GM23248 (cell line): ENCODE data around the gene ZNRD2.

Experiments
- EZH2 ChIP-seq: fragments of 200-600 bp; sonication (generic); IDR thresholded peaks from 2 replicates; pipeline ENCODE4 v1.6.1; 2018; ENCODE audit warnings: antibody characterized with exemption, mild to moderate bottlenecking; ENCODE audit not compliant: insufficient read depth, poor library complexity, severe bottlenecking
- EZH2phosphoT487 ChIP-seq: fragments of 200-600 bp; sonication (generic); IDR thresholded peaks from 2 replicates; pipeline ENCODE4 v1.6.1; 2018; ENCODE audit warnings: antibody characterized with exemption, moderate library complexity, mild to moderate bottlenecking, low read depth; ENCODE audit not compliant: insufficient read depth

DNA sequence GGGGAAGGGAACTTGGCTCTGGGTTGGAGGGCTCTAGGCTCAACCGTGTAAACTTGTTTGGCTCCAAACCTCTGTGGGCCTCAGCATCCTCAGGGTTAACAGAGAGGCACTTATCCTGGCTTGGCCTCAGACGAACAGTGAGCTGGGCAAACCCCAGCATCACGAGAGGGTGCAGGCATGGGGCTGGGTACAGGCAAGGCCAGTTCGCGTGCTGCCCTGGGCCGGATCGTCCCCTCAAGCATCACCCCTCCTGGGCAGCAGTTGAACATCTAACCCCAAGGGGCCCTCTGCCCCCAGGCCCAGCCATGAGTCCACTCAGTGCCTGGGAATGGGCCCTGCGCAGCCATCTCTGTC is 7.5 kb downstream of the ZNRD2 start:
- TF ChIP-seq EZH2 (no peak), EZH2phosphoT487 (no peak)
